Coronary artery (tissue), 2 donors: ENCODE results near the gene FBXO17.

Experiments used
- DNase-seq: peaks from one replicate; pipeline ENCODE4 v3.0.0-alpha.2; 2017; ENCODE audit warnings: low spot score
- H3K27ac ChIP-seq, 2 donors: fragments of 200-600 bp; sonication (generic); one replicate each; pipeline ENCODE4 v1.5.1; 2016 to 2019
- H3K4me3 ChIP-seq: fragments of 200-600 bp; sonication (generic); 2 replicates; pipeline ENCODE4 v1.5.1; 2016; ENCODE audit warnings: mild to moderate bottlenecking, moderate library complexity
- CTCF ChIP-seq: fragments of 200-600 bp; sonication (generic); IDR thresholded peaks from one replicate; pipeline ENCODE4 v1.5.1; 2019; ENCODE audit warnings: antibody characterized with exemption

FBXO17 gene

GRCh38 chr19:38899447-38900201, 75.9 kb downstream of the FBXO17 start, which contains the start of the genes NFKBIB and SIRT2:
Gene NFKBIB, plus strand, starts transcription at chr19:38899969. Its CDS starts 64 bp downstream, at chr19:38900033.
Gene SIRT2, minus strand, starts transcription at chr19:38899618. Its CDS starts 97 bp downstream, at chr19:38899521.
- DNase-seq = peak; percentile 100
- no peak for TF ChIP-seq CTCF

GRCh38 chr19:38898788-38899446, 76.6 kb downstream of the FBXO17 start:
- no peak for TF ChIP-seq CTCF
- DNase-seq = no peak
- H3K4me3 ChIP-seq = peak overlapping the region; percentile 91
- H3K27ac ChIP-seq = peak overlapping the region; percentile 90 to 94

More at GRCh38 chr19:38899447-38900201, 75.9 kb downstream of the FBXO17 start, which contains the start of the genes NFKBIB and SIRT2:
- peak within 1 kb of the TSS; percentile 91 for H3K4me3 ChIP-seq
- H3K27ac ChIP-seq = peak within 1 kb of the TSS; percentile 91 to 94

GRCh38 chr19:38894968-38895367, 80.6 kb downstream of the FBXO17 start:
- TF ChIP-seq CTCF = no peak
- Histone ChIP-seq H3K4me3 (no peak overlapping the region), H3K27ac (no peak overlapping the region)
- no peak for DNase-seq

GRCh38 chr19:38893341-38893771, 82.2 kb downstream of the FBXO17 start:
- no peak for TF ChIP-seq CTCF
- DNase-seq = no peak

GRCh38 chr19:38892841-38893240, 82.7 kb downstream of the FBXO17 start:
- DNase-seq = no peak
- no peak for TF ChIP-seq CTCF
- Histone ChIP-seq H3K27ac (no peak overlapping the region), H3K4me3 (no peak overlapping the region)

More at GRCh38 chr19:38893341-38893771, 82.2 kb downstream of the FBXO17 start:
- no peak overlapping the region for H3K27ac ChIP-seq
- H3K4me3 ChIP-seq = no peak overlapping the region

- DNase-seq = no peak
- no peak overlapping the region for H3K4me3 ChIP-seq
- no peak for TF ChIP-seq CTCF
- no peak overlapping the region for H3K27ac ChIP-seq
These were observed 83.8 kb downstream of the FBXO17 start for GRCh38 chr19:38891771-38892170.
